ENCODE results near the gene WDFY3. TPM values are rescaled to one million over a fixed set of nuclear protein-coding genes. Genes with fewer than 3 reads are reported as not detected.

WDFY3 gene
- total RNA-seq, 4 donors from 2014 or later, result 73.2 to 98.4 (median 90.2) TPM

DNA sequence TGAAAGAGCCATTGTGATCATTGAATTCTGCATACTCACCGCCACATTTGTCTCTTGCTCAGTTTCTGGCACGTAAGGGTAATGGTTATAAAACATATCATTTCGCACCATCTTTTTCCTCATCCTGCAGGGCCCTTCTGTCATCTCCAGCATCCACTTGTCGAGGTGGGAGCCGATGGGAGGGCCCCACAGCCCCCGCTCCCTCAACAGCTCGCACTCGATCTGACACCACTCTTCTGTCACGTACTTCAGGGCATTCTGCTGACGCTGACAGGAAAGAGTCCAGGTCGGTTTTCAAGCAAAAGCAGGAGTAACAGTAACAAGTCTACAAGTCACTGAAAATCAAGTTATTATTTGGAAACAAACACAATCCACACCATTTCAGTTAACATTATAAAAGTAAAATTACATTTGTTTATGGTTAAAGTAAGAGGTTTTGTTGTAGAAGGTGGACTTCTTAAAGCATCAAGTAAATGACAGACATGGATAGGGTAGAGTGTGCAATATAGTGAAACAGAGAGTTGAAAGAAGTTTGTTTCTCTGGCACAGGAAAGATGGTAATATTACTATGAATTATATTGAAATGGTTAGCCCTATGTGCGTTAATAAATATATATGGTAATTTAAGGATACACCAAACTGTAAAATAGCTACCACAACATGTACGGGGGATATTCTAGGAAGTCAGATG, 233.0 kb downstream of the WDFY3 start:
- no peak overlapping the region for H3K4me3 ChIP-seq (ENCODE audit: low read depth, poor library complexity, severe bottlenecking)
- TF ChIP-seq, protein P1, sequence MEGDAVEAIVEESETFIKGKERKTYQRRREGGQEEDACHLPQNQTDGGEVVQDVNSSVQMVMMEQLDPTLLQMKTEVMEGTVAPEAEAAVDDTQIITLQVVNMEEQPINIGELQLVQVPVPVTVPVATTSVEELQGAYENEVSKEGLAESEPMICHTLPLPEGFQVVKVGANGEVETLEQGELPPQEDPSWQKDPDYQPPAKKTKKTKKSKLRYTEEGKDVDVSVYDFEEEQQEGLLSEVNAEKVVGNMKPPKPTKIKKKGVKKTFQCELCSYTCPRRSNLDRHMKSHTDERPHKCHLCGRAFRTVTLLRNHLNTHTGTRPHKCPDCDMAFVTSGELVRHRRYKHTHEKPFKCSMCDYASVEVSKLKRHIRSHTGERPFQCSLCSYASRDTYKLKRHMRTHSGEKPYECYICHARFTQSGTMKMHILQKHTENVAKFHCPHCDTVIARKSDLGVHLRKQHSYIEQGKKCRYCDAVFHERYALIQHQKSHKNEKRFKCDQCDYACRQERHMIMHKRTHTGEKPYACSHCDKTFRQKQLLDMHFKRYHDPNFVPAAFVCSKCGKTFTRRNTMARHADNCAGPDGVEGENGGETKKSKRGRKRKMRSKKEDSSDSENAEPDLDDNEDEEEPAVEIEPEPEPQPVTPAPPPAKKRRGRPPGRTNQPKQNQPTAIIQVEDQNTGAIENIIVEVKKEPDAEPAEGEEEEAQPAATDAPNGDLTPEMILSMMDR (IDR thresholded peaks at IDR 0.05), result no peak
- no peak for TF ChIP-seq POLR2A (IDR thresholded peaks at IDR 0.05)
- no peak for DNase-seq (ENCODE audit: low spot score in 2 of 2)
- WGBS, 2 donors, result 93 to 96% methylated on average over 13 of the region's 13 CpGs
- intact Hi-C loops (cut with DNase I; ENCODE audit: low total_unique reads), result no loop called here

DNA sequence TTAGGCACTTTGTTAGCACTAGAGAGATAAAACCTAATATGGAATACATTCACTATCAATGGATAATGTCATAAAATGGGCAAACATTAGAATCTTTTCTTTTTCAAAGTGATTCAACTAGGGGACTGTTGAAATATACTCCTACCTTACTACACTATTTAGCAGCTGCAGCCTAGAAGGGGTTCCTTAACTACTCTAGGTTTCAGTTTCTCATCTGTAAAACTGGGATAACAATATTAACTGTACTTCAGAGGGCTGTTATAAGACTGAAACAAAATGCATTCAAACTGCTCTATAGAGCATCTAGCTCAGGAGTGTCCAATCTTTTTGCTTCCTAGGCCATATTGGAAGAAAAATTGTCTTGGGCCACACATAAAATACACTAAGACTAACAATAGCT, 236.1 kb downstream of the WDFY3 start:
- DNase-seq (ENCODE audit: low spot score in 2 of 2), result no peak
- TF ChIP-seq POLR2A (IDR thresholded peaks at IDR 0.05), result no peak
- TF ChIP-seq, protein P1 (IDR thresholded peaks at IDR 0.05), result no peak
- intact Hi-C loops (cut with DNase I; ENCODE audit: low total_unique reads), result no loop called here
- no peak overlapping the region for H3K4me3 ChIP-seq (ENCODE audit: low read depth, poor library complexity, severe bottlenecking)

DNA sequence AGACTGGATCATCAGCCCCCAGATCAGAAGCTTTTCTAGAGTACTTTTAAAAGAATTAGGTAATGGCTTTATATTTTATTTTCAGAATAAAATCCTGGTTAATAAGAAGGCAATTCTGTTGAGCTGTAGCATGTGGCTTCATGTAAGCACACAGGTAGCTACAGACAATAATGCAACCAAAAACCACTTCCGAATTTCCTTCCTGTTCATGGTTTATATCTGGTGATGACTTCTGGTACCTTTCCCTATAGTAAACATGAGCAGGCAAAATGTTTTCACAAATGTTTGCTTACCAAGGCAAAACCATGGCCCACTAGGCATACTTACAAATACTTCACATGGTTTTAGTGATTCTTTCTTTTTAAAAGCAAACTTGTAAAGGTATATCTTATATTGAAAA, 239.0 kb downstream of the WDFY3 start:
- no peak for DNase-seq (ENCODE audit: low spot score in 2 of 2)
- TF ChIP-seq, protein P1 (IDR thresholded peaks at IDR 0.05), result no peak
- no peak for TF ChIP-seq POLR2A (IDR thresholded peaks at IDR 0.05)
- intact Hi-C loops (cut with DNase I; ENCODE audit: low total_unique reads), result no loop called here
- 83 to 85% methylated on average over 1 of the region's 1 CpG for WGBS, 2 donors
- H3K4me3 ChIP-seq (ENCODE audit: low read depth, poor library complexity, severe bottlenecking), result no peak overlapping the region

DNA sequence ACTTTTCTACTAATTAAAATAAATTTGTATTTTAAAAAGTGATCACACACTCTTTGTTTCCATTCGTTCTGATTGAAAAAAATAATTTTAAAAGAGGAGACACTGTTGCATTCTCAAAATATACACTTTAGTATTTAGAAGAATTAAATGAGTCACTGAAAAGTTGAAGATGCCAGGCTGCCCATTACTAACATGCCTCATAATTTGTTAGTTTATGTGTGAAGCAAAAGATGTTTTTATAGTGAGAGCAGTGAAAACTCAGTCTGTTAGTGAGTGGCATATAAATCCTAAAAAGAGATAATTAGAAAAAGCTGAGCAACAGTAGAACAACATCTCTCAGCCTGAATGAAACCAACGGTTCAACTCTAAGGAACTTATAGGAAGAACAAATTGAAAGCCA, 240.1 kb downstream of the WDFY3 start:
- no peak overlapping the region for H3K4me3 ChIP-seq (ENCODE audit: low read depth, poor library complexity, severe bottlenecking)
- intact Hi-C loops (cut with DNase I; ENCODE audit: low total_unique reads), result no loop called here
- no peak for TF ChIP-seq POLR2A (IDR thresholded peaks at IDR 0.05)
- TF ChIP-seq, protein P1 (IDR thresholded peaks at IDR 0.05), result no peak
- DNase-seq (ENCODE audit: low spot score in 2 of 2), result no peak
- WGBS, 2 donors, result 66 to 68% methylated on average over 2 of the region's 2 CpGs

DNA sequence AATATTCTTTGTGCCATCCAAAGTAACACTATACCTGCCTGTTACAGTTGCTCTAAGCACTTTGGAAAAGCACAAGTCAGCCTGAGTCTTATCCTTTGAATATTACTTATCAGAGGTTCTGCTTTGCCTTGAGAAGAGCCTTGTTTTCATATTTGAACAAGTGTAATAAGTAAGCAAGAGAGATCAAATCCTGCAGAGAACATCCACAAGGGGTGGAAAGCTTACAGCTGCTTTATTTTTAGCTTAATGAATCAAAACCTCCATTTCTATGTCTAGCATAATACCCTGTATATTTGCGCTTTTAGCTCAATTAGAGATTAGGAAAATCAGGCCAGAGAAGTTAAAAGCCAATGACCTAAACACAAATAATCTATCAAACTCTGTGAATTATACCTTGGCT, 243.8 kb downstream of the WDFY3 start:
- no peak for DNase-seq (ENCODE audit: low spot score in 2 of 2)
- WGBS, 2 donors, result 98 to 100% methylated on average over 1 of the region's 1 CpG
- intact Hi-C loops (cut with DNase I; ENCODE audit: low total_unique reads), result no loop called here
- TF ChIP-seq POLR2A (IDR thresholded peaks at IDR 0.05), result no peak
- TF ChIP-seq, protein P1 (IDR thresholded peaks at IDR 0.05), result no peak
- H3K4me3 ChIP-seq (ENCODE audit: low read depth, poor library complexity, severe bottlenecking), result no peak overlapping the region

DNA sequence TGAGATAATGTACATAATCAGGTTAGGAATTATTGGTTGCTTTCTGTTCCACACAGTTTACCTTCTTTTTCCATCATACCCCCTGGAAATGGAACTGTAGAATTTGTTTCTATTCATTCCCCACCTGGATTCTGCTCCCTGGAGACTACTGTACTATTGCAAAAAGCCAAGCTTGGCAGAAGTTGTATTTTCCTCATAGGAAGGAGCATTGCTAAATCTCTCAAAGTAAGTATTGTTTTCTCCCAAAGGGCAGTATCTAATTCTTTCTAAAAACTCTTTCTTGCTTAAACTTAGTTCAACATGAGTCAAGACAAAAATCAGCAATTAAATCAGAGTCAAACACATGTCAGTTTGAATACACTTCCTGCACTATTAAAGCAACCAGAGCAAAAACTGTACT, 247.4 kb downstream of the WDFY3 start:
- DNase-seq (ENCODE audit: low spot score in 2 of 2), result no peak
- intact Hi-C loops (cut with DNase I; ENCODE audit: low total_unique reads), result no loop called here
- TF ChIP-seq, protein P1 (IDR thresholded peaks at IDR 0.05), result no peak
- TF ChIP-seq POLR2A (IDR thresholded peaks at IDR 0.05), result no peak
- H3K4me3 ChIP-seq (ENCODE audit: low read depth, poor library complexity, severe bottlenecking), result no peak overlapping the region

All from lower leg skin (tissue), 4 donors.